HG03095 (cell line): ENCODE data around the gene SLC25A23.
"Not testable (repeated sequence)": the region's sequence is repeated elsewhere in the genome, so short reads cannot be mapped to it uniquely, and the experiment has no call there.

Experiments used
- ATAC-seq: cut with Tn5 transposase; IDR thresholded peaks from one replicate; pipeline ENCODE4 v1.9.1; 2021; ENCODE audit warnings: moderate library complexity; ENCODE audit not compliant: unreplicated experiment

Gene SLC25A23

GRCh38 chr19:6457958-6458694, 1.5 kb downstream of the SLC25A23 start:
- ATAC-seq: no peak

- ATAC-seq: no peak
Observed at GRCh38 chr19:6455924-6456323, 3.7 kb downstream of the SLC25A23 start.

- ATAC-seq: no peak
Observed at GRCh38 chr19:6453951-6454565, 5.5 kb downstream of the SLC25A23 start.

GRCh38 chr19:6452899-6453298, 6.7 kb downstream of the SLC25A23 start:
- ATAC-seq: no peak

- ATAC-seq: no peak
Observed at GRCh38 chr19:6452223-6452614, 7.4 kb downstream of the SLC25A23 start.

GRCh38 chr19:6451583-6452222, 7.9 kb downstream of the SLC25A23 start:
- no peak for ATAC-seq

- no peak for ATAC-seq
Observed at GRCh38 chr19:6450166-6450565, 9.4 kb downstream of the SLC25A23 start.

GRCh38 chr19:6448045-6448444, 11.5 kb downstream of the SLC25A23 start:
- no peak for ATAC-seq

- no peak for ATAC-seq
Observed at GRCh38 chr19:6446452-6446851, 13.1 kb downstream of the SLC25A23 start.

GRCh38 chr19:6443986-6444385, 15.6 kb downstream of the SLC25A23 start:
- ATAC-seq: no peak

GRCh38 chr19:6442087-6442688, 17.4 kb downstream of the SLC25A23 start:
- ATAC-seq: no peak

- ATAC-seq: no peak
Observed at GRCh38 chr19:6440905-6441304, 18.7 kb downstream of the SLC25A23 start.

GRCh38 chr19:6439743-6440142, 19.8 kb downstream of the SLC25A23 start:
- ATAC-seq: no peak

GRCh38 chr19:6433663-6434062, 25.9 kb downstream of the SLC25A23 start, which contains the start of gene SLC25A41:
SLC25A41 (minus strand) TSS chr19:6433763; CDS start chr19:6433693, 70 bp downstream.
- no peak for ATAC-seq

GRCh38 chr19:6433165-6433564, 26.4 kb downstream of the SLC25A23 start:
- no peak for ATAC-seq

GRCh38 chr19:6431891-6432290, 27.7 kb downstream of the SLC25A23 start:
- ATAC-seq: no peak

- ATAC-seq: no peak
Observed at GRCh38 chr19:6429419-6430221, 30.0 kb downstream of the SLC25A23 start.

GRCh38 chr19:6428692-6429418, 30.7 kb downstream of the SLC25A23 start:
- ATAC-seq: not testable (repeated sequence)

GRCh38 chr19:6427131-6427530, 32.5 kb downstream of the SLC25A23 start:
- no peak for ATAC-seq
